ENCODE measurements around the gene THBS3. TPM values are rescaled to one million over a fixed set of nuclear protein-coding genes. Genes with fewer than 3 reads are reported as not detected.
"Not testable (repeated sequence)": the region's sequence is repeated elsewhere in the genome, so short reads cannot be mapped to it uniquely, and the experiment has no call there.

The THBS3 gene
- total and polyA plus RNA-seq, 11 donors, result 2.7 to 22.2 (median 5.5) TPM

DNA sequence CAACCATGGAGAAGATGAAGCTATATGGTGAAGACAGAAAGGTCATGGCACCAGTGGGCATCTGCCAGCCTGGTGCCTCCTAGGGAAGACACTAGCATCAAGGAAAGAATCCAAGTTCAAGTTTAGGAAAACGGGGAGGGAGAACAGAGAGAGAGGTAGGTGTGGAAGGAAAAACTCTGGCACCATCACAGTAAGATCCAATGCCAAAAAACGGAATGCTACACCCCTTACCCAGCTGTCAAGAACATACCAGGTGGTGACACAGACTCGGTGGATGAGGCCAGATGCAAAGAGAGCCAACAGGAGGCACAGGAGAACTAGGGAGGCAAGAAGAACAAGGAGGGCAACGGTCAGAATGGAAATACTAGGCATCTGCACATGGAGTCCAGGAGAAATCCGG is 38.2 kb downstream of the THBS3 start:
- intact Hi-C loops (cut with DNase I), result loop anchor here in 4 of 10 donors (1.0 to 5.0 kb wide), 3 partner anchors 42 to 78 kb away; partner anchors contain the start of gene EFNA1 (in 3 of the 4)
- Histone ChIP-seq H3K4me3 (no peak overlapping the region), H3K36me3 (peaks cover 0 to 31% (median 24%) of the 10 kb centered on the region in 9 donors), H3K4me1 (peaks cover 0 to 53% (median 42%) of the 10 kb centered on the region in 12 donors), H3K27me3 (peaks cover 2 to 13% (median 7%) of the 10 kb centered on the region in 9 donors), H3K9me3 (peaks cover 0 to 6% (median 0%) of the 10 kb centered on the region in 12 donors), H3K27ac (no peak overlapping the region)
- 75 to 84% (median 78%) methylated on average over 5 of the region's 5 CpGs for WGBS, 4 donors
- no peak for DNase-seq
- TF ChIP-seq, protein P1, sequence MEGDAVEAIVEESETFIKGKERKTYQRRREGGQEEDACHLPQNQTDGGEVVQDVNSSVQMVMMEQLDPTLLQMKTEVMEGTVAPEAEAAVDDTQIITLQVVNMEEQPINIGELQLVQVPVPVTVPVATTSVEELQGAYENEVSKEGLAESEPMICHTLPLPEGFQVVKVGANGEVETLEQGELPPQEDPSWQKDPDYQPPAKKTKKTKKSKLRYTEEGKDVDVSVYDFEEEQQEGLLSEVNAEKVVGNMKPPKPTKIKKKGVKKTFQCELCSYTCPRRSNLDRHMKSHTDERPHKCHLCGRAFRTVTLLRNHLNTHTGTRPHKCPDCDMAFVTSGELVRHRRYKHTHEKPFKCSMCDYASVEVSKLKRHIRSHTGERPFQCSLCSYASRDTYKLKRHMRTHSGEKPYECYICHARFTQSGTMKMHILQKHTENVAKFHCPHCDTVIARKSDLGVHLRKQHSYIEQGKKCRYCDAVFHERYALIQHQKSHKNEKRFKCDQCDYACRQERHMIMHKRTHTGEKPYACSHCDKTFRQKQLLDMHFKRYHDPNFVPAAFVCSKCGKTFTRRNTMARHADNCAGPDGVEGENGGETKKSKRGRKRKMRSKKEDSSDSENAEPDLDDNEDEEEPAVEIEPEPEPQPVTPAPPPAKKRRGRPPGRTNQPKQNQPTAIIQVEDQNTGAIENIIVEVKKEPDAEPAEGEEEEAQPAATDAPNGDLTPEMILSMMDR (IDR thresholded peaks at IDR 0.05), result no peak
- TF ChIP-seq POLR2A (IDR thresholded peaks at IDR 0.05), result no peak
- no peak for ATAC-seq

DNA sequence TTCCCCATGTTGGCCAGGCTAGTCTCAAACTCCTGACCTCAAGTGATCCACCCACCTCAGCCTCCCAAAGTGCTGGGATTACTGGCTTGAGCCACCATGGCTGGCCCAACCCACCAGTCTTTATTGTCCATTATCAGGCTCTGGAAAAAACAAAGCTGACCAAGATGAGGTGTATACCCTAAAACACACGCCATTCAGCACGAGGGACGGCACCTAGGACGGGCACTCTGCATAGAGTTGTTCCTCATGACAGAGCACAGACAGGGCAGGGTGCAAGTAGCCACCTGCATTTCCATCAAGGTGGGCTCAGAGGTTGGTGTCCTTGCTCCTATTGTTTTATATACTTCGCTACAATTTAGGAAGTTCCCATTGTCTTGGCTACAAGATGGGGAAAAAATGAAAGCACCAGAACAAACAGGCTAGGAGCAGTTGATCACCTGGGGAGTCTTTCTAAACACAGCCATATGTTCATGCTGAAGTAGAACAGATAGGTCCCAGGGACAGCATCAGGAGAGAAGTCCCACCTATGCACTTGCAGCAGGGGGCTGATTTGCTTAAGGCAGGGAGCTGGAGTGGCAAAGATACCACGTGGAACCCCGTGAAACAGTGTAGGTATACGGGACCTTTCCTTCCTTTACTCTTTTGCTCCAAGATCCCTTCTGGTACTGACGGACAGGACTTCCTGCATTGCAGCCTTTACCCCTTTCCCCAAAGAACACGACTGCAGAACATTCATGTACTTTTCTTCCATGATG is 39.1 kb downstream of the THBS3 start:
- H3K9me3 ChIP-seq, result peaks cover 0 to 9% (median 0%) of the 10 kb centered on the region in 12 donors
- DNase-seq (no peak), ATAC-seq (no peak)
- H3K36me3 ChIP-seq, result peaks cover 0 to 31% (median 24%) of the 10 kb centered on the region in 9 donors
- H3K4me1 ChIP-seq, result peaks cover 0 to 44% (median 36%) of the 10 kb centered on the region in 12 donors
- no peak for TF ChIP-seq POLR2A (IDR thresholded peaks at IDR 0.05)
- TF ChIP-seq, protein P1 (IDR thresholded peaks at IDR 0.05), result no peak
- H3K27ac ChIP-seq, result no peak overlapping the region
- intact Hi-C loops (cut with DNase I), result loop anchor here in 6 of 10 donors (1.0 to 5.0 kb wide), 3 partner anchors 41 to 77 kb away; partner anchors contain the start of gene EFNA1 (in 3 of the 6)
- peaks cover 0 to 8% (median 0%) of the 10 kb centered on the region in 9 donors for H3K27me3 ChIP-seq
- H3K4me3 ChIP-seq, result no peak overlapping the region
- WGBS, 4 donors, result 75 to 85% (median 80%) methylated on average over 10 of the region's 10 CpGs

DNA sequence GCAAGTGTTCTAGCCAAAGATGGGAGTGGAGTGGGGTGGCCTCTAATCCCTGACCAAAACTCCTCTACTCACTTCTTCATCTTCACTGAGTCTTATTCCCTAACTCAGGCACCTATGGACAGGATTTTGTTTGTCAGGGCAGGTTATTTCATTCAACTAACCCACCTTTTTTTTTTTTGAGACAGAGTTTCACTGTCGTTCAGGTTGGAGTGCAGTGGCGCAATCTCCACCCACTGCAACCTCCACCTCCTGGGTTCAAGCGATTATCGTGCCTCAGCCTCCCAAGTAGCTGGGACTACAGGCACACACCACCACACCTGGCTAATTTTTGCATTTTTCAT is 39.6 kb downstream of the THBS3 start:
- Histone ChIP-seq H3K27ac (peak overlapping the region in 3 of 12 donors; percentile 67 to 79 (median 77)), H3K4me3 (peak overlapping the region in 1 of 12 donors; percentile 28), H3K36me3 (peaks cover 0 to 31% (median 24%) of the 10 kb centered on the region in 9 donors), H3K4me1 (peaks cover 0 to 40% (median 34%) of the 10 kb centered on the region in 12 donors)
- TF ChIP-seq, protein P1 (IDR thresholded peaks at IDR 0.05), result peak in 1 of 12 donors; percentile 8
- WGBS, 4 donors, result 43 to 56% (median 47%) methylated on average over 4 of the region's 4 CpGs
- H3K27me3 ChIP-seq, H3K9me3 ChIP-seq, DNase-seq, ATAC-seq: not testable (repeated sequence)
- intact Hi-C loops (cut with DNase I), result loop anchor here in 6 of 10 donors (1.0 to 5.0 kb wide), 3 partner anchors 41 to 77 kb away; partner anchors contain the start of gene EFNA1 (in 3 of the 6)
